Panc1 (cell line): ENCODE results near the gene ZNF492.

Experiments
- CTCF ChIP-seq: fragments of 450-650 bp; IDR thresholded peaks from 2 replicates; pipeline ENCODE4 v1.5.1; 2017; ENCODE audit warnings: mild to moderate bottlenecking
- POLR2AphosphoS5 ChIP-seq: IDR thresholded peaks from 2 replicates; pipeline ENCODE4 v1.6.1; 2012; ENCODE audit warnings: mild to moderate bottlenecking, low read depth, low read length, moderate library complexity
- REST ChIP-seq, 2 experiments: IDR thresholded peaks; 2 replicates each; pipeline ENCODE4 v1.6.1; 2011 to 2012; ENCODE audit warnings: low read depth in 2 of 2, control low read depth in 1 of 2, low read length in 1 of 2, mild to moderate bottlenecking in 1 of 2, moderate library complexity in 1 of 2; ENCODE audit not compliant: insufficient read depth in 1 of 2
- SIN3A ChIP-seq: IDR thresholded peaks from 2 replicates; pipeline ENCODE4 v1.6.1; 2012; ENCODE audit warnings: low read depth, mild to moderate bottlenecking, low read length, moderate library complexity, borderline replicate concordance; ENCODE audit not compliant: insufficient read depth
- TCF7L2 ChIP-seq: IDR thresholded peaks from 2 replicates; pipeline ENCODE4 v1.6.1; 2011; ENCODE audit warnings: mild to moderate bottlenecking, low read depth, low read length, inconsistent platforms

GRCh38 chr19:22602631-22603272 is 31.4 kb upstream of the ZNF492 start:
- TF ChIP-seq CTCF = no peak
- TF ChIP-seq SIN3A = no peak
- TF ChIP-seq POLR2AphosphoS5 = no peak
- no peak for TF ChIP-seq REST (IDR thresholded peaks at IDR 0.05; ENCODE audit: insufficient read depth in 1 of 2, low read depth in 2 of 2, low read length in 1 of 2)
- no peak for TF ChIP-seq TCF7L2
